GM18505 (cell line): ENCODE measurements around the gene CSAD.
A peak's percentile ranks its signal among the peaks of the same experiment; 100 is the strongest.
"Not testable (repeated sequence)": the region's sequence is repeated elsewhere in the genome, so short reads cannot be mapped to it uniquely, and the experiment has no call there.

Source experiments
- ATAC-seq: cut with Tn5 transposase; IDR thresholded peaks from one replicate; pipeline ENCODE4 v1.9.1; 2021; ENCODE audit not compliant: unreplicated experiment
- POLR2A ChIP-seq: IDR thresholded peaks from 4 replicates; pipeline ENCODE4 v1.6.1; 2011; ENCODE audit warnings: borderline replicate concordance; ENCODE audit not compliant: insufficient read depth, insufficient read length; ENCODE audit errors: extremely low read depth

CSAD gene

GRCh38 chr12:53186745-53187144, 6.0 kb upstream of the CSAD start:
- TF ChIP-seq POLR2A = no peak
- no peak for ATAC-seq

GRCh38 chr12:53185582-53186153, 4.9 kb upstream of the CSAD start:
- TF ChIP-seq POLR2A = no peak
- no peak for ATAC-seq

DNA sequence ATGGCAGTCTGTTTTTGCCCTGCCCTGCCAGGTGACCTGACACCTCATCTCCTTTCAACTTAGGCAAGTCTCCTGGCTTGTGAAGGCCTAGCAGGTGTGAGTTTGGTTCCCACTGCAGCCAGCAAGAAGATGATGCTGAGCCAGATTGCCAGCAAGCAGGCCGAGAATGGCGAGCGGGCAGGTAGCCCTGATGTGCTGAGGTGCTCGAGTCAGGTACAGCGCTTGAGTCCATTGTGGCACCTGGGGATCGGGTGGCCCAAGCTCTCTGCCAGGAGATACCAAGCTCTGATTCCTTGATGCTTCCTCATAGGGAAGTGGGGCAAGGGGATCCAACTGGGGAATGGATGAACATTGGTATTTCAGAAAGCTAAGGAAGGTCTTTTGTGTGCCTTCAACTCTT, 4.1 kb upstream of the CSAD start:
- no peak for TF ChIP-seq POLR2A
- ATAC-seq = no peak

DNA sequence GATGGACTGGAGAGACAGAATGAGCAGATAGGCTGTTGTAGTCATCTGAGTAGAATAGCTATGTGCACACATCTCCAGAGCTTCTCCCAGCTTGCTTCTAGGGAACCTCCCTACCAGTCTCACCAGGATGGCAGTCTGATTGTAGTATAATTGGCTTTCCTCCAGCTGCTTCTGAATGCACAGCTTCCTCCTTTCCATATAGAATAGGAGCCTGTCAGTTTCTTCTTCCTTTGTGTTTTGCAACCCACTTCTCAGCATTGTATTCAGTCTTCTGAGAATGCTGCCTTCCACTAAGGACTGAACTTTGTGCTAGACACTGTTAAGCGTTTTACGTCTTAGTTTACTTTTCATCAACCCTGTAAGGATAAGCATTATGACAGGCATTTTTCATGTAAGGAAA, 2.2 kb upstream of the CSAD start:
- ATAC-seq = no peak
- TF ChIP-seq POLR2A = no peak

DNA sequence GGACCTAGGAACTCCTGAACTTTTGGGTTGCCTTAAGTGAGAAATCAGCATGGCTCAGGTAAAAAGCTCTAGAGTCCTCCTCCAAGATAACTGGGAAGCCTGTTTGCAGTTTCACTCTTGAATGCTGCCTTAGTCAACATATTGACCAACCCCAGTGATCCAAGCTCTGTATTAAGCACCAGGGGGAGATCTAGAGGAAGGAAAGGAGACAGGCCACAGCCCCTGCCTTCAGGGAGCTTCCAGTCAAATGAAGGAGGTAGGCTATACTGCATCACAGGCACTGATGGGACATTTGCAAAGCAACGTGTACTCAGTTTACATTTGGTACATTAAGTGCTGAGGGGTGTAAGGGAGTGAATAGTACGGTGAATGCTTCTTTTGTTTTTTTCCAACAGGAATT, 1.2 kb upstream of the CSAD start:
- no peak for TF ChIP-seq POLR2A
- no peak for ATAC-seq

- TF ChIP-seq POLR2A = peak; percentile 27
Observed at GRCh38 chr12:53180931-53181645, 363 bp upstream of the CSAD start.

DNA sequence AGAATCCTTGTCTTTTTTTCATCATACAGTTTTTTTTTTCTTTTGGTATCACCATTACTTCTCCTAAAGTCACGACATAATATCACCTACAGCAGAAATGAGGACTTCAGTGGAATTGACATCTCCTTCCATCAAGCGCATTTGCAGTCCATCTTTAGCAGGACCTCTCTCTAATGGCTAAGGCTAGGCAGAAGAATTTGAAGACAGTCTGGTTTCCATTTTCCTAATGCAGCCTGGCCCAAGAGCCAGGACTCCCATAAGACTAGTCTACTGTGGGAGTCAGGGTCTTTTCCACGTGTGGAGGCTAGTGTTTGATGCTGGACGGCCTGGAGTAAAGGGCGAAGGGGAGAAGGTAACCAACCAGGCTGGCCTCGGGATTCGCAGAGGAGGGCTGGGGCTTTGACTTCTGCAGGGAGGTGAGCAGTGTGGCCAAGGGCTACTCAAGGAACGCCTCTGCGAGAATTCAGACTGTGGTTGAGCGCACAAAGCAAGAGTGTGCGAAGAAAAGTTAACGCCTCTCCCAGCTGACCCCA, 972 bp downstream of the CSAD start:
- no peak for TF ChIP-seq POLR2A
- ATAC-seq = peak; percentile 1

More at GRCh38 chr12:53180931-53181645, 363 bp upstream of the CSAD start:
- peak; percentile 46 for ATAC-seq

GRCh38 chr12:53178803-53179202, 1.9 kb downstream of the CSAD start:
- ATAC-seq = not testable (repeated sequence)

GRCh38 chr12:53177447-53177846, 3.3 kb downstream of the CSAD start:
- not testable (repeated sequence) for ATAC-seq

DNA sequence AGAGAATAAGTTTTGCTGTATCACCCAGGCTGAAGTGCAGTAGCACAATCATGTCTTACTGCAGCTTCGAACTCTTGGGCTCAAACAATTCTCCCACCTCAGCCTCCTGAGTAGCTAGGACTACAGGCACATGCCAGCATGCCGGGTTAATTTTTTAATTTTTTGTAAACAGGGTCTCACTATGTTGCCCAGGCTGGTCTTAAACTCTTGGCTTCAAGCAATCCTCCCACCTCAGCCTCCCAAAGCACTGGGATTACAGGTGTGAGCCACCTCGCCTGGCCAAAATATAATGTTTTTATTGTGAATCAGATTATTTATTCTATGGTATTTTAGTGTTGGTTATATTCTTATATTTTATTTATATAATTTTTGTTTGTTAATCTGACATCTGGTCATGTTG, 4.0 kb downstream of the CSAD start:
- ATAC-seq = no peak
- no peak for TF ChIP-seq POLR2A

DNA sequence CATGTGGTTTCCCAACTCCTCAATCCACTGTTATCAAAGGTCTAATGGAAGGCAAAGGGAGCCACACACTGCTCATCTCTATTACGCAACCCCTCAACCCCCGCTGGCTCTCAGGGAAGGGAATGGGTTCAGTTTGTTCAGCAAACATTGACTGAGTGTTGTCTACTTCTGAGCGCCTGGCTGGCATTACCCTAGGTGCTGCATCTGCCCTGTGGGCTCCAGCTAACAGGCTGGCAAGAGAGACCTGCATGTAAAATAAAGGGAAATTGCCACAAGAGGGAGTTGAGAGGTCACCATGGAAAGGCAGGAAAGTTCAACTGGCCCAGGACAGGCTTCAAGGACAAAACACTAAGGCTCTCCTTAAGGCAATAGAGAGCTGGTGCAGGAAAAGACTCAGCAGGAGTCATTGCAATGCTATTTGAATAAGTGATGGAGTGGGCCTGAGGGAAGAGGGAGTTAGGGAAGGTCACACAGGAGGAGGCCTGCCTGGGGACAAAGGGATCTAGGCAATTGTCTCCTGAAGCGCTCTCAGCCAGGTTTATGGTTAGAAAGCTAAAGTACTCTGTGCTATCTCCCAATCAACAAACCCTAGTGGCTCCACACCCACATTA, 5.7 kb downstream of the CSAD start:
- no peak for TF ChIP-seq POLR2A
- no peak for ATAC-seq

DNA sequence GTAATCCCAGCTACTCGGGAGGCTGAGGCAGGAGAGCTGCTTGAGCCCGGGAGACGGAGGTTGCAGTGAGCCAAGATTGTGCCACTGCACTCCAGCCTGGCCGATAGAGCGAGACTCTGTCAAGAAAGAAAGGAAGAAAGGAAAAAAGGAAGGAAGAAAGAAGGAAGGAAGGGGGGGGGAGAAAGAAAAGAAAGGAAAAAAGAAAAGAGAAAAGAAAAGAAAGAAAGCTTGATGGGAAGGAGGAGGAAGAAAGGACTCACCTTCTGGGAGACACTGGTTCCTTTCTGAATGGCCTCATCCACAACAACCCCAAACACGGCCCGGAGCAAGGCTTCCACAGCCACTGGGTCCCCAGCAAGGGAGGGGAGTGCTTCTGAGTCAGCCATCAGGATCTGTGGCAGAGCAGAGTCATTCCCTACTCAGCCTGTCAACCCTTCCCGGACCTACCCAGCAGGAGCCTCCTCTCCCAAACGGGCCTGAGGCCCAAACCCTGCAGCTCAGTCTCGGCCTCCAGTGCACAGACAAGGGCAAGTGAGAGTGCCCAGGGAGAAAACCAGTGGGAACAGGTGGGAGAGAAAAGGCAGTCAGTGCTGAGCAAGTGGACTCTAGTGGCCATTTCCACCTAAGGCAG, 7.5 kb downstream of the CSAD start:
- no peak for ATAC-seq
- TF ChIP-seq POLR2A = no peak

DNA sequence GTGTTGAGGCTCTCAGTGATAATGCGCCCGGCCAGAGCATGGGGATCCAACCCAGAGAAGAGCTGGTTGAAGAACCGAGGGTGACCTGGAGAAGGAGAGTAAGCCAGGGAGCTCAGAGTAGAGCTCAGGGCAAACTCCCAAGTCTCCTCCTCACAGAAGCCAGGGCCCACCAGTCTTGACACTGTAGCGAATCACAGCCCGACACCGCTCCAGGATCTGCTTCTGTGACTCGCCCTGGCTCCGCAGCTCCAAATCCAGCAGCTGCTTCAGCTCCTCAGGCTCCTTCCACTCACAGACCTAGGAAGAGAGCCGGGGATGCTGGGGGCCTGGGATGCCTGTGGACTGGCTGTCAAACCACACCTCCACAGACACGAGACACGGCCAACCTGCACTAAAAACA, 8.4 kb downstream of the CSAD start:
- no peak for ATAC-seq
- TF ChIP-seq POLR2A = no peak
